Progenitor cell of endocrine pancreas (in vitro differentiated cells): ENCODE measurements around the gene KBTBD4. TPM values are rescaled to one million over a fixed set of nuclear protein-coding genes. Genes with fewer than 3 reads are reported as not detected.

Experiments used
- DNase-seq: peaks from one replicate; pipeline ENCODE4 v3.0.0; 2021; ENCODE audit warnings: low spot score; ENCODE audit not compliant: unreplicated experiment
- H3K27ac Mint-ChIP-seq: 2 replicates; pipeline ENCODE4 v1.8.0; 2021; ENCODE audit warnings: mild to moderate bottlenecking, moderate library complexity, mixed read lengths
- H3K27me3 Mint-ChIP-seq: 2 replicates; pipeline ENCODE4 v1.8.0; 2021; ENCODE audit warnings: mixed read lengths
- H3K36me3 Mint-ChIP-seq: 2 replicates; pipeline ENCODE4 v1.8.0; 2022; ENCODE audit warnings: mixed read lengths; ENCODE audit not compliant: insufficient read depth
- H3K4me1 Mint-ChIP-seq: 2 replicates; pipeline ENCODE4 v1.8.0; 2021; ENCODE audit warnings: low read depth, mixed read lengths
- H3K4me3 Mint-ChIP-seq: 2 replicates; pipeline ENCODE4 v1.8.0; 2021; ENCODE audit warnings: low read depth, mild to moderate bottlenecking, moderate library complexity, mixed read lengths
- H3K9me3 Mint-ChIP-seq: 2 replicates; pipeline ENCODE4 v1.8.0; 2021; ENCODE audit warnings: low read depth, mixed read lengths
- total RNA-seq: library from RNA; stranded (reverse); gene quantifications from 2 replicates; pipeline ENCODE4 v1.2.1, GENCODE V29; 2021
- TF ChIP-seq, protein P1 (sequence below): fragments of 200-600 bp; sonication (generic); IDR thresholded peaks from one replicate; pipeline ENCODE4 v1.5.0; 2021; ENCODE audit warnings: antibody characterized with exemption, mild to moderate bottlenecking; ENCODE audit not compliant: unreplicated experiment

KBTBD4 gene
- total RNA-seq, 1 donor from 2014 or later: 18.1 TPM

GRCh38 chr11:47573321-47573720 is 5.4 kb downstream of the KBTBD4 start:
- Mint-ChIP-seq H3K27me3 (no peaks in the 10 kb centered on the region), H3K4me1 (peaks cover 5% of the 10 kb centered on the region), H3K4me3 (no peak overlapping the region), H3K9me3 (no peaks in the 10 kb centered on the region), H3K27ac (no peak overlapping the region), H3K36me3 (peaks cover 20% of the 10 kb centered on the region)
- TF ChIP-seq, protein P1, sequence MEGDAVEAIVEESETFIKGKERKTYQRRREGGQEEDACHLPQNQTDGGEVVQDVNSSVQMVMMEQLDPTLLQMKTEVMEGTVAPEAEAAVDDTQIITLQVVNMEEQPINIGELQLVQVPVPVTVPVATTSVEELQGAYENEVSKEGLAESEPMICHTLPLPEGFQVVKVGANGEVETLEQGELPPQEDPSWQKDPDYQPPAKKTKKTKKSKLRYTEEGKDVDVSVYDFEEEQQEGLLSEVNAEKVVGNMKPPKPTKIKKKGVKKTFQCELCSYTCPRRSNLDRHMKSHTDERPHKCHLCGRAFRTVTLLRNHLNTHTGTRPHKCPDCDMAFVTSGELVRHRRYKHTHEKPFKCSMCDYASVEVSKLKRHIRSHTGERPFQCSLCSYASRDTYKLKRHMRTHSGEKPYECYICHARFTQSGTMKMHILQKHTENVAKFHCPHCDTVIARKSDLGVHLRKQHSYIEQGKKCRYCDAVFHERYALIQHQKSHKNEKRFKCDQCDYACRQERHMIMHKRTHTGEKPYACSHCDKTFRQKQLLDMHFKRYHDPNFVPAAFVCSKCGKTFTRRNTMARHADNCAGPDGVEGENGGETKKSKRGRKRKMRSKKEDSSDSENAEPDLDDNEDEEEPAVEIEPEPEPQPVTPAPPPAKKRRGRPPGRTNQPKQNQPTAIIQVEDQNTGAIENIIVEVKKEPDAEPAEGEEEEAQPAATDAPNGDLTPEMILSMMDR: no peak
- DNase-seq: no peak

DNA sequence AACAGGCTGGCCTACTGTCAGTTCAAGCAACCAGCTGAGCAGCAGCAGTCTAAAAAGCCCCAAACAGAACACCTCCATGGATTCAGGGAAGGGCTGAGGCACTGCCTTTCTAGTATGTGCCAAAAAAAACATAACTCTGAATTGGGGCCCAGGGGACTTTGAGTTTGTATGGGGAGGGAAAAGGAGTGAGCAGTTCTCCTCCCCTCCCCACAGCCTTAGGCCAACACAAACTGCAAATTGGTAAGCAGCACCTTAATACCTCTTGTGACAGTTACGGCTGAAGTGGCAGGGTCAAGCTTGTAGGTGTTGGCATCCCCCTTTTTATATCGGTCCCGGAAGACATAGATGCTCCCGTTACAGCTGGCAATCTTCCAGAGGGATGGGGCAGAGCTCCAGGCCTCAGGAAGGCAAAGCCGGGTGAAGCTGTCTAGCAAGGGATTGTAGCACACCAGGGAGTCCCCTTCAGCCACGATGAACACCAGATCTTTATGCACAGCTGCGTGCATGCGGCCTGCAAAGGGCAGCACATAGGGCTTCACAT is 6.0 kb downstream of the KBTBD4 start:
- Mint-ChIP-seq H3K9me3 (no peaks in the 10 kb centered on the region), H3K36me3 (peaks cover 20% of the 10 kb centered on the region), H3K4me3 (no peak overlapping the region)

GRCh38 chr11:47571895-47572294 is 6.9 kb downstream of the KBTBD4 start:
- no peak for DNase-seq
- Mint-ChIP-seq H3K9me3 (no peaks in the 10 kb centered on the region), H3K27me3 (no peaks in the 10 kb centered on the region), H3K4me1 (no peaks in the 10 kb centered on the region), H3K27ac (no peak overlapping the region), H3K4me3 (no peak overlapping the region), H3K36me3 (peaks cover 17% of the 10 kb centered on the region)
- TF ChIP-seq, protein P1: no peak

More for the DNA sequence above, 6.0 kb downstream of the KBTBD4 start:
- no peak for DNase-seq
- Mint-ChIP-seq H3K27ac (no peak overlapping the region), H3K27me3 (no peaks in the 10 kb centered on the region), H3K4me1 (peaks cover under 1% of the 10 kb centered on the region)
- TF ChIP-seq, protein P1: no peak

GRCh38 chr11:47571357-47571729 is 7.4 kb downstream of the KBTBD4 start:
- TF ChIP-seq, protein P1: no peak
- no peaks in the 10 kb centered on the region for H3K9me3 Mint-ChIP-seq
- H3K4me1 Mint-ChIP-seq: peaks cover 5% of the 10 kb centered on the region
- H3K27me3 Mint-ChIP-seq: no peaks in the 10 kb centered on the region
- no peak overlapping the region for H3K4me3 Mint-ChIP-seq
- peaks cover 17% of the 10 kb centered on the region for H3K36me3 Mint-ChIP-seq
- no peak overlapping the region for H3K27ac Mint-ChIP-seq
- no peak for DNase-seq

- DNase-seq: no peak
- TF ChIP-seq, protein P1: no peak
- Mint-ChIP-seq H3K4me3 (no peak overlapping the region), H3K4me1 (peaks cover 8% of the 10 kb centered on the region), H3K27me3 (no peaks in the 10 kb centered on the region), H3K36me3 (peaks cover 15% of the 10 kb centered on the region), H3K27ac (no peak overlapping the region), H3K9me3 (no peaks in the 10 kb centered on the region)
These were observed 8.0 kb downstream of the KBTBD4 start for GRCh38 chr11:47570651-47571356.
